Measurements from ENCODE around the gene CA10.

The CA10 gene

DNA sequence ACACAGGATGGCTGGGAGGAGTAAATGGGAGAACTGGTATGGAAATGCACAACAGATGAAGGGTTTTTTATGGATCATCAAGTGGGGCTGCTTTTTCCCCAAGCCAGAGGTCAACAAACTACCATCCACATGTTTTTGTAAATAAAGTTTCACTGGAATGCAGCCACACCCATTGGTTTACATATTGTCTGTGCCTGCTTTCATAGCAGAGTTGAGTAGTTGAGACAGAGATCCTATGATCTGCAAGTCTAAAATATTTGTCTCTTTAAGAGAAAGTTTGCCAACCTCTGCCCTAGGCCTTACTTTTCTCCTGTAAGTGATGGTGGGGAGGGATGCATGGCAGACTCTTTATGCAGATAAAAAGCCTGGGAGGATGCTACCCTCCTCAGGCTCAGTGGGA, 341.4 kb downstream of the CA10 start:
- DNase-seq (ENCODE audit: low read depth): no peak

DNA sequence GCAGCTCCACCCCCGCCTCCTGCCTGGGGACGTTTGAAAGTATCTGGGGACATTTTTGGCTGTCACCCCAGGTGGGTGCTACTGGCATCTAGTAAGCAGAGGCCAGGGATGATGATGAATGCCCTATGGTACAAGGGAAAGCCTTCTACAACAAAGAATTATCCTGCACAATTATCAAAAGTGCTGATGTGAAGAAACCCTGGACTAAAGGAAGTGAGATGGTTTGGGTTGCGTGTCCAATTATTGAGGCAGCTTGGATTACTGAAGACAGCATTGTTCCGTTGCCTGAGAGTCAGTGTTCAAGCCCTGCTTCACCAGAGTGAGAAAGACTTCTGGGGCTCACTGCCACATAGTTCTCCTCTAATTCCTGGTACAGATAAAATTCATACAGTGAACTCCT, 343.4 kb downstream of the CA10 start:
- no peak for DNase-seq (ENCODE audit: low read depth)

DNA sequence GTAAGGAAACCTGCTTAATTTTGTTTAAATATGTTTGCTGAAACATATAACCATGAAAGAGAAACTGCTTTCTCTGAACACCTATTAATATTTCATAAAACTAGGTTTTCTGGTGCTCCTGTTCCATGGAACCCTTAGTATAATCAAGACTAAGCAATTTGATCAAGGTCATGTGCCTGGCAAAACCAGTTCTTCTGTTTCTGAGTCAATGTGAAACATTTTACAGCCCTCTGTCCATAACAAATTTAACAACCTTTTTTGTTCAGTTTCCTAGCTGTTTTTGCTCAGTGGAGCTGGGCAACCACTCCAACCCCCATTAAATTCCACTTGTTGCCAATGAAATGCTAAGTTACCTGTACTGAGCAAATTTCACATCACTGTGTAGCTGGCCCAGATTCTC, 344.0 kb downstream of the CA10 start:
- no peak for DNase-seq (ENCODE audit: low read depth)

DNA sequence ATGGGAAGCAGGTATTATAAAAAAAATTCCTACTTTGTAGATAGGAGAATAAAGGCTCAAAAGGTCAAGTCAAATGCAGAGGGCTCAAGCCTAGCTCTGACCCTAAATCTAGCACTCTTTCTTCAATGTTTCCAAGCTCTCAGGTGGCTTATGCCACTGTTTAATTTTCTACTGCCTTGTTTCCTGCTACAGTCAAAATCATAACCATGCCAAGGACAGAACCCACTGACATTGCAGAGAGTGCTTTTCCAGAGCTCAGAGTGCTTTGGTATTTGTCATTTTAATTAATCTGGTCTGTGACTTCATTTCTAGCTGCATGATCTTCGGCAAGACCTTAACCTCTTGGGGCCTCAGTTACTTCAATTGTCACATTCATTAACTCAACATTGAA, 344.7 kb downstream of the CA10 start:
- DNase-seq (ENCODE audit: low read depth): no peak

DNA sequence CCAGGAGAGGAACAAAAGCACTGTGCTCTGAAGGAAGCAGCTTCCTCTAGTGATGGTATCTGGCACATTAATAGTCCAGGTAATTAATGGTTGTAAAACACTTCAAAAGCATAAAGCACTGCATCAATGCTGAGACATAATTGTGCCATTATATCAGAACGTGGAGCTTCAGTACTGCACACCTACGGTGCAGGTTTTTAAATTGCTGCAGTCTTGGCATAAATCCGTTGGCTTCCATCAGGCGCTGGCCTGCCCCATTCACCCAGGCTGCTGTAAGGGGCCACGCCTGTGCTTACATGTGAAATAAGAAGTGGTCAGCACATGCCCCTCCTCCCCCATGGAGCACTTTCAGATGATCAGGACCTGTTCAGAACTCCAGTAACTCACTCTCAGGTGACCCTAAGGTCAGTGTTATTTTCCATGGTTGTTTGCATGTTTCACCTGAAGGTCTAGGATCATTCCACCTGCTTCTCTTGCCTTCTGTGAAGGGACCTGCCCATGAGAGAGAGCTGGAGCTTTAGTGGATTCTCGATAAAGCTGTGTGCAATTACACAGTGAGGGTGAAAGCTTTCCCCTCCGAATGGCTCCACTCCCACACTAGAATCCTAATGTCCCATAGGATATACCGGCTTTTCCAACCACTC, 345.3 kb downstream of the CA10 start:
- no peak for DNase-seq (ENCODE audit: low read depth)

DNA sequence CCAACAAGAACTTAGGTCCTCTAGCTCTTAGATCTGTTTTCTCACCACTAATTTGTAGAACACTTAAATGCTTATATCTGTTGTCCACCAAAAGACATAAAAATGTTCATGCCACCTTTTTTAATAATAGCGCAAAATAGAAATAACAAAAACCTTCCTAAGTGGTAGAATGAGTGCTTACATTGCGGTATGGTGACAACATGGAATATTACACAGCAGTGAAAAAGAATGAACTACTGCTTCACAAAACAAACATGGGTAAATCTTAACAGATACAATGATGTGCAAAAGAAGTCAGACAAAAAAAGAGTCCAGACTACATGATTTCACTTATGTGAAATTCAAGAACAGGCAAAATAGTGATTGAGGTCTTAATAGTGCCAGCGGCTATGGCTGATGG, 351.1 kb downstream of the CA10 start:
- DNase-seq (ENCODE audit: low read depth): no peak

DNA sequence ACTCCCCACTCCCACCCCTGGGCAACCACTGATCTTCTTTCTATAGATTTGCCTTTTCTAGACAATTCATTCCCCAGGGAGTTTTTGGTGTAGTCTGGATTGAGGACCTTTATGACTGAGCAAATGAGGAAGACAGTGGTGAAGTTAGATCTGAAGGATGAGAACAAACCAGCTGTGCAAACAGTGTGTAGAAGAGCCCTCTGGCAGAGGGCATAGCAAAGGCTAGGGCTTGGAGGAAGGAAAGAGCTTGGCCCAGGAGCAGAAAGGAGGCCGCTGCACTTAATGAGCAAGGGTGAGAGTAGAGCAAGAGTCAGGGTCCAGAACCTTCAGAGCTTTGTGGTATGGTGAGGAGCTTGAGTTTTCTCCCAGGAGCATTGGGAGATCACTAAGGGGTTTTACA, 352.7 kb downstream of the CA10 start:
- DNase-seq (ENCODE audit: low read depth): no peak

DNA sequence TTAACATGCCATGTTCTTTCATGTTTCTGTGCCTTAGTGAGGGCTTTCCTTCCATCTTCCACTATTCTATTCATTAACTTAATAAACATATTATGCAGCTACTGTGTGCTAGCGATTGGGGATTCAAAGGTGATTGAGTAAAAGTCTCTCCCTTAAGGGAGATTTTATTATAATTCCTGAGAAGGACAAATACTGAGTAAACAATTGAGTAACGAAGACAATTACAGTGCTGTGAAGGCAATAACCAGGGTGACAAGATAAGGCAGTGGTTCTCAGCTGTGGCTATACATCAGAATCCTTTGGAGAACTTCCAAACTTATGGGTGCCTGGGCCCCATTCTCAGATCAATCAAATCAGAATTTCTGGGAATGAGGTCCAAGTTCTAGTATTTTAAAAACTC, 353.3 kb downstream of the CA10 start:
- no peak for DNase-seq (ENCODE audit: low read depth)

DNA sequence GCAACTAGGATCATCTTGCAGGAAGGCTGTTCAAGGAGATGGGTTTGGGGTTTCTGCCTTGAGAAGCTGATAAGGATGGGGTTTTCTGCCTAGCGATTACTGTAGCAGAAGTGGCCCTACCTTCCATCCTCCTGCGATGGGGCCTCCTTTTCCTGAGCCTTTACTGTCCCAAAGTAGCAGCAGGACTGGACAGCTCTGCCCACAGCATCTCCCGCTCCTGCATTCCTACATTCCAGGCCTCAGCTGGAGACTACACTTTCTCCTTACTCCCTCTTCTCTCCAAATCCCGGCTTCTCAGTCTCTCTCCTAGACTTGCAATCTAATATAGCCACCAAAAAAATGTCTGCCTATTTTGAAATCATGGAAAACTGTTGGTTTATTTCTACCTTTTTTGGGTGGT, 355.4 kb downstream of the CA10 start:
- no peak for DNase-seq (ENCODE audit: low read depth)

DNA sequence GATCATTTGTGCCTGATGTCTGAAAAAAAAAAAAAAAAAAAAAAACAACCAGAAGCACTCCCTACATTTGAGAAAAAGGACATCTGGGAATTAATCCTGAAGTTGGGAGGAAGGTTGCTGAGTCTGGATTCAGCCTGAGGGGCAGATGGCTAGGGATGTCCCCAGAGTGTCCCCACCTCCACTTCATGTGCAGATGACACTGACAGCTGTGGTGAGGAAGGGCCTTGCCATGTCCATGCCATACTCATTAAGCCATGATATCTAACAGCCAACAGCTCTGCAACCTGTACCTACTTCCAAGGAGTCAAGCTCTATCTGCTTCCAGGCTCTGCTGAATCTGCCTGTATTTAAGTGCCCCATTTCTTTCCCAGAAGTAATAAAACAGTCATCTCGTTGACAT, 356.0 kb downstream of the CA10 start:
- DNase-seq (ENCODE audit: low read depth): no peak

DNA sequence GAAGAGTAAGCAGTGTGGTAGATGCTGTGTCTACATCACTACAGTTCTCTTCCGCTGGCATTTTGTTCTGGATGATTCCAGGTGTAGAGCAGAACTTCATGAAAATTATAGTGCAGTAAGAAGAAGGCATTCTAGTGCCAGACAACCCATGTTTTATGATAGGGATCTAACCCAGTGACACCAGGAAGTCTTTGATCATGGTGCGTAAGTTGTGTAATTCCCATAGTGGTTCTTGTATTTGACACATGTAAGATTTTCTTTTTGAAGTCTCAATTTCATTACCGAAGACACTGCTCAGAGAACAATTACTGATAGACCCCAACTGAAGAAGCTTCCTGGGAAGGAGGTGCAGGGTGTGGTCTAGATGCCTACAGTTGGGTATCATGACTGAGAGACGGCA, 356.9 kb downstream of the CA10 start:
- DNase-seq (ENCODE audit: low read depth): no peak

DNA sequence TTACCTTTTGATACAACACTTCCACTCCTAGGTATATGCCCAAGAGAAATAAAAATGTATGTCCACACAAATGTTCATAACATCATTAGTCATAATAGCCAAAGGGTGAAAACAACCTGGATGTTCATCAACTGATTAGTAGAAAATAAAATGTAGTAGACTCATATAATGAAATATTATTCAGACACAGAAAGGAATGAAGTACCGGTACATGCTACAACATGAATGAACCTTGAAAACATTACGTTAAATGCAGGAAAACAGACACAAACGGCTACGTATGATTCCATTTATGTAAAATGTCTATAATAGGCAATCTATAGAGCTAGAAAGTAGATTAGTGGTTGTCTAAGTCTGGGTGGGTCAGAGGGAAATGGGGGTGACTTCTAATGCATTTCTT, 358.5 kb downstream of the CA10 start:
- no peak for DNase-seq (ENCODE audit: low read depth)

DNA sequence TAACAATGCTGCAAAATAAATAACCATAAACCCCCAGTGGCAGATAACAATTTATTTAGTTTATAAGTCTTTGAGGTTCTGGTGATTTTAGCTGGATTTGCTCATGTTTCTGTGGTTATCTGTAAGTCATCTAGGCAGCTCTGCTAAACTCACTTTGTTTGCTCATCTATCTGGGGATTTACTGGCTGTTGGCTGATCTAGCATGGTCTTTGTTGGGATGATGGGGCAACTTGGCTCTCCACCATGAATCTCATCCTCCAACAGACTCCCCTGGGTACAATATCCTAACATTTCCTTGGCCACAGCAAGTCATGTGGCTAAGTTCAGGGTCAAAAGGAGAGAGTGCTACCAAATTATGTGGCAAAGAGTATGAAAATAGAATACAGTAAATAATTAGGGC, 359.3 kb downstream of the CA10 start:
- DNase-seq (ENCODE audit: low read depth): no peak

DNA sequence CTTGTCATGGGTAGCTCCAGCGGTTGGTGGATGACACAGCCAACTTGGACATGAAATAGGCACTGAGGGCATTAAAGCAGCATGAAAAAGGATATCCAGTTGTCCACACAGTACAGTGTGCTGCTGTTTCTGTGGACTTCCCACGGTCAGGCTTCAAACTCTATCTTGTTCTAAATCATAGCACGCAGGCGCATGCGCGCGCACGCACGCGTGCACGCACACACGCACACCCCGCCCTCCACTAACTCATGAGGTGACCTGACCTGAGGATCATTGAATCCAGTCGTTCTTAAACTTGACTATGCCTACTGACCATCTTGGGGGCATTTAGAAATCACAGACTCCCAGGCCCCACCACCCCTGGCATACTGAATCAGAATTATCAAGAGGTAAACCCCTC, 361.4 kb downstream of the CA10 start:
- DNase-seq (ENCODE audit: low read depth): no peak

DNA sequence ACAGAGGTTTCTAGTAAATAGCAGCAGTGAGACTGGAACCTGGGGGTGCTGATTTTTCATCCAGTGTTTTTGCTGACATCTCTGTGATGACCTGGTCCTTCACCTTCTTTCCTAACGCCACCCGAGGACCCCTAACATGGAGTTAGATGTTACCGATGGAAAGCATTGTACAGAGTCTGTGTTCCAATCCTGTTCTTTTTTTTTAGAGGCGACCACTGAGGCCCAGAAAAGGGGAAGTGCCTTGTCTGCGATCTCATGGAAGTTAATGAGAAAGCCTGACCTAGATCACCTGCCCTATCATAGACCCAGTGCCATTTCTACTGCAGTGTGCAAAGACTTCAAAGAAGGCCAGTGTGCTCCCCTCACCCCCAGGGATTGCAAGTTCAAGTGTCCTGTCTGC, 362.5 kb downstream of the CA10 start:
- DNase-seq (ENCODE audit: low read depth): no peak

DNA sequence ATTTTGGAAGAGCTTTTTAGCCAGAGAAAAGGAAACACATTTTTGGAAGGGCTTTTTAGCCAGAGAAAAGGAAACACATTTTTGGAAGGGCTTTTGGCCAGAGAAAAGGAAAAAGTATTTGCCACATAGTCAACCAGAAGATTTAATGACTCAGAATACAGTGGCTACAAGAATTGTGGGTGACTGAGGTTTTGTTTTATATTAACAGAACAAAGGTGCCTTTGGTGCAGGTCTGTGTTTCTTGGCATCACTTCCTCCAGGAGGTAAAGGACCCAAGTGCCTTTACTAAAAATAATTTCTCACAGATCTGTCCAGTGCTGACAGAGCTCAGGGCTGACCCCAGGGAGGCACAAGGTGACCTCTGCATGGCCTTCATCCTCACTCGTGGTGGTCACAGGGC, 363.1 kb downstream of the CA10 start:
- DNase-seq (ENCODE audit: low read depth): no peak

DNA sequence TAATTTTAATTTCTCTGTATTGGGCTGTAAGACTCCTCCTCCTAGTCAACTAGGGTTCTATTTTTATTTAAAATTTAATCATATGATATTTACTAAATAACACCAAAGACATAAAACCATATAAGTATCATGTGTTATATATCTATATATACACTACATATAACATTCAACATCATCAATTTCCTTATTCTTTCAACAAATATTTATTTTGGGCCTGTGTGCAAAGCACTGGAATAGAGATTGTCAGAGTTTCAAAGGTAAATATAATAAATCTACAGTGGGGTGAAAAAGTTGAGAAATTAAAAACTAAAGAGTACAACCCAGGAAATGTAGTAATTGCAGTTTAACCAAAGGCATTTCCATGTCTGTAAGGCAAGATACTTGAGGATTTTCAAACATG, 364.0 kb downstream of the CA10 start:
- no peak for DNase-seq (ENCODE audit: low read depth)

DNA sequence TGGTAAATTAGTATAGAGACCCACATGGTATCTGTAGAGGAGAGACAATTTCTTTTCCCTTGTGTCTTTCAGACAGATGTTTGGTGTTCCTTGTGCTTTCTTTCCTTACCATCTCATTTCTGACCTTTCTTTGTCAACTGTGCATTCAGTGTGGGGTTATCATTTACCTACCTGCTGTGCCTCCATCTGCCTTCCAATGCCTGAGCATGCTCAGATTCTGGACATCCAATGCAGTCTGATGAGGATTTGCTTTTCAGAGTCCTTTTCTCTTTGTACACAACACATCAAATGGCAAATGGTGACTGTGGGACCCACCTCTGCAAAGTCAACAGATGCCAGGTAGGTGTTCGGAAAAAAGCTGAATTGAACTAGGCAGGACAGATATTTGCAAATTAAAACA, 364.8 kb downstream of the CA10 start:
- no peak for DNase-seq (ENCODE audit: low read depth)

DNA sequence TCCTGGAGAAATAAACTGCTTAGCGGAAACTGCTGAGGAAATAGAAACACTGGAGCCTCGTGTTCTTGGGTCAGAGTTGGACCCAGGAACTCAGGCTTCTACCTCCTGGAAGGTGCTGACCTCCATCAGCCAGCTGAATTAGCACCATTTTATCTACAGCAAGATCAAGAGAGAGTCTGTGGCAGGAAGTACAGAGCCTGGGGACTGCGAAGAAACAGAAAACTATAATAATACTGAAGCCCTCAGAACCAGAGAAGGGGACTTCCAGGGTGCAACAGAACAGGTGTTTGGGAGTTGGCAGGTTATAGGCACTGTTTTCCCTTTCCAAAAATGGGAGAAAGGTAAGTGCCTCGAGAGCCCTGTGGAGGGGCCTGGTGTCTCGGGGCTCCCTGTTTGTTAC, 379.7 kb downstream of the CA10 start:
- DNase-seq (ENCODE audit: low read depth): no peak

DNA sequence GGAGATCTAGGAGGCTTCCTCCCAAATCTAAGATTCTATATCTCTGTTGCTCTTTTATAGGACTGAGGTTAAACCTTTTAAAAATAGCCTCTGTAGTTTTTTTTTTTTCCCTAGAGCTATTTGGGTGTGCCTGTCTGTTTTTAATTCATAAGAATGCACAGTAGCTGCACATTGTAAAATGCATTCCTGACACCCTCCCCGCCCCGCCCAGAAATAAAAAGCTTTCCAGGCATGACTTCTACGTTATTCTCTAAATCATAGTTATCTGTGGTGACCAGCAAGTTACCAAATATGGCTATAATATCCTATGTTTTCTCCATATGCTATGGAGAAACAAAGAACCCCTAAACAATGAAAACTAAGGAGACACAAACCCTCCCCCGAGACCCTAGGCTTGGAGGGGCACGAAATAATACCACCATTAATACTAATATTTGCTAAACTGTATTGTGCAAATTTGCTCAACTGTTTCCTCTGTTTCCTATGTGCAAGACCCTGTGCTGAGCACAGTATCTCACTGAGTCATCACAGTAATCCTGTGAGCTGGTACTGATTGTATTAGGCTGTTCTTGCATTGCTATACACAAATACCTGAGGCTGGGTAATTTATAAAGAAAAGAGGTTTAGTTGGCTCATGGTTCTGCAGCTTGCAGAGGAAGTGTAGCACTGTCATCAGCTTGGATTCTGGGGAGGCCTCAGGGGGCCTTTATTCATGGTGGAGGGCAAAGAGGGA, 388.3 kb downstream of the CA10 start:
- DNase-seq (ENCODE audit: low read depth): no peak

DNA sequence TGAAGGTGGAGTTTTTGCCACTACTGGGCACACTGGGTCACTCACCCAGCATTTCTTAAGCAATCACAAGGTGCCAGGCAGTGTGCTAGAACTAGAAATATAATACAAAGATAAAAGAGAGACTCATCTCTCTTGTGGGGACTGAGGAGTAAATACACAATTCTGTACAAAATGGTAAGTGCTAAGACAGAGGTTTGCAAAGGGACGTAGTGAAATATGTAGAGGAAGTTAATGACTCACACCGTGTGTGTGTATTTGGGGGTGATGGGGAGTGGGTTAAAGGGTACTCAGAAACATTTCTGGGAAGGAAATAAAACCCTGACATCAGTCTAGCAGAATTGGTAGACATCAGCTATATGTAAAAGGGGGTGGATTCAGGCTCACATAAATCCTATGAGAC, 389.3 kb downstream of the CA10 start:
- no peak for DNase-seq (ENCODE audit: low read depth)

DNA sequence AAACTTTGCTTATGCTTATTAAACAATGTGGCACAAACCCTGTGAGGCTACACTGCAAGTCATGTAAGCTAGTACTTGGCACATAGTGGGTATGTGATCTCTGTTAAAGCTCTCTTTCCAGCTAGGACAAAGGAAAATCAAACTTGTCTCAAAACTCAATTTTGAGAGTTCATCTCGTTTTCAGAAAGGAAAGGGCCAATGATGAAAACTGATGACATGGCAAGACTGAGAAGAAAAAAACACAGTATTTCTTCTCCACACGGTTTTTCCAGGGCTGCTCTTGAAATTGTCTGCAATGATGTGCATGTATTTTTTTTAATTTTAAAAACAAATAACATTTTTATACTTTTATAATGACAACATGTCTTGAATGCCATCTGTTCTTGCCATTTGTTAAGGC, 389.8 kb downstream of the CA10 start:
- DNase-seq (ENCODE audit: low read depth): no peak

DNA sequence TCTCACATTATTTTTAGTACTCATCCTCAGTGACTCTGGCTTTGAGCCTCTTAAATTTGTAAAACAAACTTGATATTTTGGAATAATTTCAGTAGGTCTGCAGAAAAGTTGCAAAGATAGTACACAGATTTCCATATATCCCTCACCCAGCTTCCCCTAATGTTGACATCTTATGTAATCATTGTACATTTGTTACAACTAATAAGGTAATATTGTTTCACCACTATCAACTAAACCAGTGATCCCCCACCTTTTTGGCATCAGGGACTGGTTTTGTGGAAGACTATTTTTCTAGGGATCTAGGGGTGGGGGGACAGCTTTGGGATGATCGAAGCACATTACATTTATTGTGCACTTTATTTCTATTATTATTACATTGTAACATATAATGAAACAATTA, 391.2 kb downstream of the CA10 start:
- DNase-seq (ENCODE audit: low read depth): no peak
